ENCODE measurements around the gene TKTL2.

Gene TKTL2, protein sequence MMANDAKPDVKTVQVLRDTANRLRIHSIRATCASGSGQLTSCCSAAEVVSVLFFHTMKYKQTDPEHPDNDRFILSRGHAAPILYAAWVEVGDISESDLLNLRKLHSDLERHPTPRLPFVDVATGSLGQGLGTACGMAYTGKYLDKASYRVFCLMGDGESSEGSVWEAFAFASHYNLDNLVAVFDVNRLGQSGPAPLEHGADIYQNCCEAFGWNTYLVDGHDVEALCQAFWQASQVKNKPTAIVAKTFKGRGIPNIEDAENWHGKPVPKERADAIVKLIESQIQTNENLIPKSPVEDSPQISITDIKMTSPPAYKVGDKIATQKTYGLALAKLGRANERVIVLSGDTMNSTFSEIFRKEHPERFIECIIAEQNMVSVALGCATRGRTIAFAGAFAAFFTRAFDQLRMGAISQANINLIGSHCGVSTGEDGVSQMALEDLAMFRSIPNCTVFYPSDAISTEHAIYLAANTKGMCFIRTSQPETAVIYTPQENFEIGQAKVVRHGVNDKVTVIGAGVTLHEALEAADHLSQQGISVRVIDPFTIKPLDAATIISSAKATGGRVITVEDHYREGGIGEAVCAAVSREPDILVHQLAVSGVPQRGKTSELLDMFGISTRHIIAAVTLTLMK

DNA sequence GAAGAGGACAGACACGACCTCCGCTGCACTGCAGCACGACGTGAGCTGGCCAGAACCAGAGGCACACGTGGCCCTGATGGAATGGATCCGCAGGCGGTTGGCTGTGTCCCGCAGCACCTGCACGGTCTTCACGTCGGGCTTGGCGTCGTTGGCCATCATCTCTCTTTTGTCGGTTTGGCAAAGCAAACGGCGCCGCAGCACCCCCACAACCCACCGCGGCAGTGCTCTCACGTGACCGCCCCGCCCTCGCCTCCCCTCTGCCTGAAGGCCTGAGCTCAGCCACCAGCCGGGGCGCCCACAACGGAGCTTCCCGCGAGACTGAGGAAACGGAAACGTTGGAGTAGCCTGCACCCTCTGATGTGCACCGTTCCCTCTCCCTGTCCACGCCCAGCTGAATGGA, at the start of gene TKTL2:
TKTL2 (minus strand) TSS at position 179 of the 400 bp plus-strand sequence; CDS start at position 159, 20 bp downstream.
- DNase-seq (ENCODE audit: low spot score): no peak

DNA sequence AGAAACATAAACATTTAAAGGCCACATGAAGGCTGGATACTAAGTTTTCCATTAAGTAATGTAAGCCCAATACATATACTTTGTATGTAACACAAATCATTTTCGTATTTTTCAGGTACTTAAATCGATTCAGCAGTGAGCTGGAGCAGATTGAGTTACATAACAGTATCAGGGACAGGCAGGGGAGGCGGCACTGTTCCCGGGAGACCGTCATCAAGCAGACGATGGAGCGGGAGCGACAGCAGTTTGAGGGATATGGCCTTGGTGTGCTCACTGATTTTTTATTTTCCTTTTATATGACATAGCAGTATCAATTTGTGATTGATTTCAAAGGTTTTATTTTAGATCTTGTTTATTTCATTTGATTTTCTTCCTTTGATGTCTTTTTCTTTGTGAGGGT, 41.6 kb upstream of the TKTL2 start:
- no peak for DNase-seq (ENCODE audit: low spot score)

- DNase-seq (ENCODE audit: low spot score): no peak
Observed at GRCh38 chr4:163505374-163505773, 31.8 kb upstream of the TKTL2 start.

DNA sequence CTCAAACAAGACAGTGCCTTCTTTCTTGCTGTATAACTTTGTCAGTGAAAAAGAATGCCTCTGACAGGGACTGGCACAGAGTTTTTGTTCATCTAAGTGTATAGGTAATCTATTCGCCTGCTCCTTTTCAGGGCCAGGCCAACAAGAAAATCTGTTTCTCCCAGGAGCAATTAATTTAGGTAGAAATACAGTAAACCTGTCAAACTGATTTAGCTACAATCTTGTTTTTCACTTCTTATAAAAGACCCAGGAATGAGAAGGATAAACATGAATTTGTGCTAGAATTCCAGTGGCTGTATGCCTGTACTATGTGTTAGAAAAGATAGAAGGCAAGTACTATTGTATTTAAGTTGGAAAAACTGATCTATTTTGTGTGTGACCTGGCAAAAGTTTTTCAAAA, 27.0 kb upstream of the TKTL2 start:
- no peak for DNase-seq (ENCODE audit: low spot score)

GRCh38 chr4:163495900-163496299, 22.3 kb upstream of the TKTL2 start:
- peak; percentile 9 for DNase-seq (ENCODE audit: low spot score)

DNA sequence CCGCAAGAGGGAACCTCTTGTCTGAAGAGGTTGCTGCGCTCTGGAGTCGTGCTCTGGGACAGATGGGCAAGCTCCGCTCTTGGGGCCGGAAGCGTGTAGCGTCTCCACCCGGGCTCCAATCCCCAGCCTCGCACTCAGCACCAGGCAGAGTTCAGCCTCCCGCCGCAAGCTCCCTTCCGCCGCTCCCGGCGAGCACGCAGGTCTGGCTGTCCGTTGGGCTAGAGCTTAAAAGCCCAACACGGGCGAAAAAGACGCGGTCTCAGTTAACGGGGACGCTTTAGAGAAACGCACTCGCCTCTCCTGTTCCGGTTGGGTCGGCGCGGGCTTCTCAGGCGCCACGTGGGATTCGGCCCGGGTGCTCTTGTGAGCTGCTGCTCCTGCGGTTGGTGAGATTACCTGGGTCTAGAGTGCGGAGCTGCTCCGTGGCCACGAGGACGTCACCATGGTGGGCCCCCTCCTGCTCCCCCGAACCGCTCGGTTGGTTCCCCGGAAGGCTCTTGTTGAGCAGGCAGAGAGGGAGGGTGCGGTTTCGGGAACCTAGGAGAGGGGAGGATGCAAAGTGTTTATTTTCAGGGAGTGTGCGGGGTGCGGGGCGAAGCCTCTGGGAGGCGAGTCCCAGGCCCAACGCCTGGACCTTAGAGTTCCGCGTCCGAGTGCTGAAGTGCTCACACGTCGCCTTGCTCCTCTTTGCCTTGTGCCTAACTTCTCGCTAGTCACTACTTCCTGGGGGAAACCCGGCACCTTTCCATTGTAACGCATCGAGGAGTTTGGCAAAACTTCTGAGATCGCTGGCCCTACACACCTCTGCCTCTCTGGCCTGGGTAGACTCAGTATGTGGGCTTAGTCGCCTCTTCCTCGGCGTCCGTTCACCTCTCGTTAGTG, 21.0 kb upstream of the TKTL2 start, which contains the start of gene TMA16:
TMA16 (plus strand) TSS at position 331 of the 882 bp plus-strand sequence; CDS start at position 443, 112 bp downstream.
- DNase-seq (ENCODE audit: low spot score): peak; percentile 50

DNA sequence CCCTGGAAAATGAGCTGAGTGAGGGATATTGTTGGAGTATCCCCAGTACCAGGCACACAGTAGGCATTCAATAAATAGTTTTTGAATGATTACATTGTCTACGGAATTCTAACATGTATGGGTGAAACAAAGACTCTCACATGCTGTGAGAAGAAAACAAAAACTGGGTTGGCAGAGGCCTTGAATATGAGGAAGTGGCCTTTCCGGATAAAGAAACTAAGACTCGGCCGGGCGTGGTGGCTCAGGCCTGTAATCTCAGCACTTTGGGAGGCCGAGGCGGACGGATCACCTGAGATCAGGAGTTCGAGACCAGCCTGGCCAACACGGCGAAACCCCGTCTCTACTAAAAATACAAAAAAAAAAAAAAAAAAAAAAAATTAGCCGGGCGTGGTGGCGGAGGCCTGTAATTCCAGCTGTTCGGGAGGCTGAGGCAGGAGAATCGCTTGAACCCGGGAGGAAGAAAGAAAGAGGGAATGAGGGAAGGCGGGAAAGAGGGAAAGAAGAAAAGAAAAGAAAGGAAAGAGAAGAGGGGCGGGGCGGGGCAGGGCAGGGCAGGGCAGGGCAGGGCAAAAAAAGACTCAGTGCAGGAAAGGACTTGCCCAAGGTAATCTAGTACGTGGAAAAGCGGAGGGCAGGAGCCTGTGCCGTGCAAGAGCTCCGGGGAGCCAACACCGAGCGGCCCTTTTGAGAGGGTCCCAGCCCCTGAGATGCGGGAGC, 20.2 kb upstream of the TKTL2 start:
- no peak for DNase-seq (ENCODE audit: low spot score)

DNA sequence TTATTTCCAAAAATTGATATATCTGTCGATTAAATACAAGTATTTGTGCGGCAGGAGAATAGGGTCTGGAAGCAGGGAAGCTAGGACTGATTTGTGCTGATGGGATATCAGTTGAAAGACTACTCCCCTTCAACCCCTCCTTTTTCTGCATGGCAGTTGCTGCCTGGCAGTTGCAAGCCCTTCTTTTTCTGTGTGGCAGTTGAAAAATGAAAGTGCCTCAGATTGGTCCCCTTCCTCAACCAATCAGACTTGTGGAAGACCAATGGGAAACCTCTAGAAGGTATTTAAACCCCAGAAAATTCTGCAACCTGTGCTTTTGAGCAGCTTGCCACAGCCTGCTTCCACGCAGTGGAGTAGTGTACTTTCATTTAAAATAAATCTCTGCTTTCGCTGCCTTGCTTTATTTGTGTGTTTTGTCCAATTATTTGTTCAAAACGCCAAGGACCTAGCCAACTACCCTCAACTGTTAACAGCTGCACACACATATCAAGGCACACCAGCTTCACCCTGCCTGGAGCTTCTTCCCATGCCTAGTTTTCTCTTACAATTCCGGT, 19.5 kb upstream of the TKTL2 start:
- DNase-seq (ENCODE audit: low spot score): no peak

DNA sequence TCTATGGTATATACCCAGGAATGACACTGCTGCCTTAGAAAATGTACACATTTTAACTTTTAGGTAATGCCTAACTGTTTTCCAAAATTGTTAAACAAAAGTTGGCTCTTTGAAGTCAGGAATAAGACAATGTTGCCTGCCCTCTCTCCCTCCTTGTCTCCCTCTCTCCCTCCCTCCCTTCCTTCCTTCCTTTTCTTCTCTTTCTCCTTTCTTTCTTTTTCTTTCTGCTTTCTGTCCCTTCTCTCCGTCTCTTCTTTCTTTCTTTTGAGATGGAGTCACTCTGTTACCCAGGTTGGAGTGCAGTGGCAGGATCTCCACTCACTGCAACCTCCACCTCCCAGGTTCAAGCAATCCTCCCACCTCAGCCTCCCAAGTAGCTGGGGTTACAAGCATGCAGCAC, 16.4 kb upstream of the TKTL2 start:
- DNase-seq (ENCODE audit: low spot score): no peak

DNA sequence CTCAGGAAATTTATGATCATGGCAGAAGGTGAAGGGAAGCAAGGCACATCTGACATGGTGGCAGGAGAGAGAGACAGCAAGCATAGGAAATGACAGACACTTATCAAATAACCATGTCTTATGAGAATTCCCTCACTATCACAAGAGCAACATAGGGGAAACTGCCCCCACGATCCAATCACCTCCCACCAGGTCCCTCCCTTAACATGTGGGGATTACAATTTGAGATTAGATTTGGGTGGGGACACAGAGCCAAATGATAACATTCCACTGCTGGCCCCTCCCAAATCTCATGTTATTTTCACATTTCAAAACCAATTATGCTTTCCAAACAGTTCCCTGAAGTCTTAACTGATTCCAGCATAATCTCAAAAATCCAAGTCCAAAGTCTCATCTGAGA, 12.8 kb upstream of the TKTL2 start:
- no peak for DNase-seq (ENCODE audit: low spot score)

GRCh38 chr4:163485589-163485988, 12.0 kb upstream of the TKTL2 start:
- no peak for DNase-seq (ENCODE audit: low spot score)

- peak; percentile 56 for DNase-seq (ENCODE audit: low spot score)
Observed at GRCh38 chr4:163484906-163485305, 11.4 kb upstream of the TKTL2 start.

- no peak for DNase-seq (ENCODE audit: low spot score)
Observed at GRCh38 chr4:163482190-163482589, 8.6 kb upstream of the TKTL2 start.

GRCh38 chr4:163476761-163477438, 3.3 kb upstream of the TKTL2 start:
- DNase-seq (ENCODE audit: low spot score): no peak

DNA sequence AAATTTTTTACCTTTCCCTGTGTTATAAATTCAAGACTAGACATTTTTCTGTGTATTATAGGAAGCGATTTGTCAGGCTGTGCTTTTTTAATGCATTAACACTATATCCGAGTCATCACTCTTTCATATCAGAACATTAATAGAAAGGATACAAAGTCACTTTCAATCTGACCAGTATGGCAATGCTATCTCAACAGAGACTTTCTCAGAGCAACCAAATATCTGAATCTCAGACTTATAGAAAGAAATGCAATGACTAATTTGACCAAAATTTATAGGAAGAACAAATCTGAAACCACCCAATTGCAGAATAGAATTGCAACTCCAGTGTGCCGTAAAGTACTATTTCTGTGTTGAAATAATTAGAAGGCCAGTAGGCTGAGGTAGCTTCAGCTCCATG, 473 bp upstream of the TKTL2 start:
- no peak for DNase-seq (ENCODE audit: low spot score)

DNA sequence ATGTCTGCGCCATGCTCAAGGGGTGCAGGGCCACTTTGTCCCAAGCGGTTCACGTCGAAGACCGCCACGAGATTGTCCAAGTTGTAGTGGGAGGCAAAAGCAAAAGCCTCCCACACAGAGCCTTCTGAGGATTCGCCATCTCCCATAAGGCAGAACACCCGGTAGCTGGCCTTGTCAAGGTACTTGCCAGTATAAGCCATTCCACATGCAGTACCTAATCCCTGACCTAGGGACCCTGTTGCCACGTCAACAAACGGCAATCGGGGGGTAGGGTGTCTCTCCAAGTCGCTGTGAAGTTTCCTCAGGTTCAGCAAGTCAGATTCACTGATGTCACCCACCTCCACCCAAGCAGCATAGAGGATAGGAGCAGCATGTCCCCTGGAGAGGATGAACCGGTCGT, 424 bp downstream of the TKTL2 start:
- DNase-seq (ENCODE audit: low spot score): no peak

DNA sequence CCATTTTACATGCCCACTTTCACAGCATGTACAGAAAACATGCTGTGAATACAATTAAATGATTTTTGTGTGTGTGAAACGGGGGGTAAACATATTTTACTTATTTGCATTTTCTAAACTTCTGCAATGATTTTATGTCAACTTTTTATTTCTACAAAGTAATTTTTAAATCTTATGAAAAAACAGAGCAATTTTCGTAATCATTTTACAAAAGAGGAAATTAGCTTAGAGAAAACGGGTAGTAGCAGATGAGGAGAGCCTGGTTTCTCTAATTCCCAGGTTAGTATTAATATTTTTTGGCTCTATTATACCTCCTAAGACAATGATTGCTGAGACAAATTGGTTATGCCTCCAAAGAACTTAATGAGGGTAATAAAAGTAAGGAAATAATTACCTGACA, 3.2 kb downstream of the TKTL2 start:
- no peak for DNase-seq (ENCODE audit: low spot score)

- no peak for DNase-seq (ENCODE audit: low spot score)
Observed at GRCh38 chr4:163467082-163467770, 6.3 kb downstream of the TKTL2 start.

GRCh38 chr4:163462556-163462955, 11.0 kb downstream of the TKTL2 start:
- no peak for DNase-seq (ENCODE audit: low spot score)

DNA sequence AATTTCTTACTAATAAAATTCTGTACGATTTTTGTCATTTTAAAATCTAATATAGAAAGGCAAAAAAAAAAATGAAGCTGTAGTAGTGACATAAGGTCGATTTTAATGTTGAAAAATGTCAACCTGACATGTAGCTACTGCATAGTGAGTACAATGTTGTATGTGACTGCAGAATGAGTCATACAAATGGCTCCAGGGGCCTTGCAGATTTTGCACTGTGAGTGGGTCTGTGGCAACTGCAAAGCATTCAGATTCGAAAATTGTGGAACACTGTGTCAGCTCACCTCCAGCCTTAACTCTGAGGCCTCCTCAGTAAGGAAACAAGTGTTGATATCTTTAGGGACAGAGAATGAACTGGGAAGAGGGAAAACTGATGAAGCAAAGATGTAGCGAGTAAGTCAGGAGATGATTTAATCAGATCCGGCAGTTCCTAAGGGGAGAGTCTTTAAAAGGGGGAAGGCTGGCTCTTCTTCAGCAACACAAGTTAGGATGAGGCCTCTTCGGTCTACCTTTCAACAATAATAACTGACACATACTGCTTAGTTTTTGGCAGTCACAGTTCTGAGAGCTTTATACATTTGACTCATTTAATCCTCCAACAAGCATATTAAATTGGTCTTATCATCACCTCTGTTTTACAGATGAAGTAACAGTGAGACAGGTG, 24.9 kb downstream of the TKTL2 start:
- no peak for DNase-seq (ENCODE audit: low spot score)
